GM10266 (cell line): ENCODE results near the gene WFDC1.

Source experiments
- DNase-seq: peaks from one replicate; pipeline ENCODE4 v3.0.0; 2012; ENCODE audit errors: extremely low spot score
- TF ChIP-seq, protein P1 (sequence below): IDR thresholded peaks from 2 replicates; pipeline ENCODE4 v1.5.1; 2012; ENCODE audit warnings: mild to moderate bottlenecking, low read depth; ENCODE audit not compliant: control insufficient read depth, insufficient read depth; ENCODE audit errors: missing control alignments

WFDC1 gene

DNA sequence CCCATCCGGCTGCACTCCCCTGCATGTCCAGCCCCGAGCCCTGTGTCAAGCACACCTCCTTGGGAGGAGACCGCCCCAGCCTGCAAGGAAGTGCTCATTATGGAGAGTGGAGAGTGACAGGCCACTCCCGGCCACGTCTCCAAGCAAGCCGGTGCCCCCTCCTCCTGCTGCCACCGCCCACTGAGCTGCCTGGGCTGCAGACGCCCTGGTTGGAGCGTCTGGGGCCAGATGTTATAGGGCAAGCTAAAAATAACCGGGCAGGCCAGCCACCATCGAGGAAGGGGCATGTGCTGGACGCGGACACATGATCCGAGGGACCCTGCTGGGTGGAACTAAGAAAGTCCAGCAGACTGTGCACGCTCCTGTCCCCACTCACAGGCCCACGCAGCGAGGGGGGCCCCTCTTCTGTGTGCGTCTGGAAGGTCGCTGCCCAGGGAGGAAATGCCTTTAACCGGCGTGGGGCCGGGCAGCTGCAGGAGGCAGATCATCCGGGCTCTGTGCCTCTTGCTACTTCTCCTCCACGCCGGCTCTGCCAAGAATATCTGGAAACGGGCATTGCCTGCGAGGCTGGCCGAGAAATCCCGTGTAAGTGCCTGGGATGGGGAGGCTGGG is at the start of gene WFDC1:
Gene WFDC1, plus strand, starts transcription at position 348 of the 612 bp plus-strand sequence. Its CDS starts 94 bp downstream, at position 442.
- no peak for DNase-seq
- TF ChIP-seq, protein P1, sequence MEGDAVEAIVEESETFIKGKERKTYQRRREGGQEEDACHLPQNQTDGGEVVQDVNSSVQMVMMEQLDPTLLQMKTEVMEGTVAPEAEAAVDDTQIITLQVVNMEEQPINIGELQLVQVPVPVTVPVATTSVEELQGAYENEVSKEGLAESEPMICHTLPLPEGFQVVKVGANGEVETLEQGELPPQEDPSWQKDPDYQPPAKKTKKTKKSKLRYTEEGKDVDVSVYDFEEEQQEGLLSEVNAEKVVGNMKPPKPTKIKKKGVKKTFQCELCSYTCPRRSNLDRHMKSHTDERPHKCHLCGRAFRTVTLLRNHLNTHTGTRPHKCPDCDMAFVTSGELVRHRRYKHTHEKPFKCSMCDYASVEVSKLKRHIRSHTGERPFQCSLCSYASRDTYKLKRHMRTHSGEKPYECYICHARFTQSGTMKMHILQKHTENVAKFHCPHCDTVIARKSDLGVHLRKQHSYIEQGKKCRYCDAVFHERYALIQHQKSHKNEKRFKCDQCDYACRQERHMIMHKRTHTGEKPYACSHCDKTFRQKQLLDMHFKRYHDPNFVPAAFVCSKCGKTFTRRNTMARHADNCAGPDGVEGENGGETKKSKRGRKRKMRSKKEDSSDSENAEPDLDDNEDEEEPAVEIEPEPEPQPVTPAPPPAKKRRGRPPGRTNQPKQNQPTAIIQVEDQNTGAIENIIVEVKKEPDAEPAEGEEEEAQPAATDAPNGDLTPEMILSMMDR, result no peak

GRCh38 chr16:84245956-84246678 is 48.6 kb upstream of the WFDC1 start:
- TF ChIP-seq, protein P1, result no peak
- DNase-seq, result no peak

DNA sequence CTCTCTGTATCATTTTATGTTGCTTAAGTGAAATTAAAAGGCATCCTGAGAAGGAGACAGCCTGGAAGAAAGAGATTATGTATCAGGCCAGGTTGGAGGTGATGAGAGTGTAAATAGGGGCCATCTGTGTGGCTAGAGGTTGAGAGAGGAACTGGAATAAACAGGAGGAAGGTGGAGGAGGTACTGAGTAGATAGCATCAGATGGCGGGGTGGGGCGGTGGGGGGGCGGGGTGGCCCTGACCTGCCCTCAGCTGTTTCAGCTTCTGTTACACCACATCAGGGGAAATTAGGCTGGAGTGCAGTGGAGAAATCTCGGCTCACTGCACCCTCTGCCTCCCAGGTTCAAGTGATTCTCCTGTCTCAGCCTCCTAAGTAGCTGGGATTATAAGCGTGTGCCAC is 48.0 kb upstream of the WFDC1 start:
- TF ChIP-seq, protein P1, result no peak
- DNase-seq, result no peak

DNA sequence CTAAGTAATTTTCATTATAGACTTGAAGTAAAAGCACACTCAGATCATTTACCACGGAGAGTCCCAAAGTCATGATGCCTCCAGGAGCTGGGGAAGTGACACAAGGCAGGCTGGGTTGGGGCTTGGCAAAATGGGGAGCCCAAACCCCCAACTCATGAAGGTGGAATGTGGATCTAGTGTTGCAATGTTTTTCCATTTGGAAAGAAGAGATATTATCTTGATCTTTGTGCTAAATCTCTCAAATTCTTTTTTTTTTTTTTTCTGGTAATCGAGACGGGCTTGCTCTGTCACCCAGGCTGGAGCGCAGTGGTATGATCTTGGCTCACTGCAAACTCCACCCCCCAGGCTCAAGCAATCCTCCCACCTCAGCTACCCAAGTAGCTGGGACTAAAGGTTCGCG is 47.3 kb upstream of the WFDC1 start:
- no peak for DNase-seq
- TF ChIP-seq, protein P1, result no peak

GRCh38 chr16:84247844-84248243 is 46.8 kb upstream of the WFDC1 start:
- TF ChIP-seq, protein P1, result no peak
- DNase-seq, result no peak

DNA sequence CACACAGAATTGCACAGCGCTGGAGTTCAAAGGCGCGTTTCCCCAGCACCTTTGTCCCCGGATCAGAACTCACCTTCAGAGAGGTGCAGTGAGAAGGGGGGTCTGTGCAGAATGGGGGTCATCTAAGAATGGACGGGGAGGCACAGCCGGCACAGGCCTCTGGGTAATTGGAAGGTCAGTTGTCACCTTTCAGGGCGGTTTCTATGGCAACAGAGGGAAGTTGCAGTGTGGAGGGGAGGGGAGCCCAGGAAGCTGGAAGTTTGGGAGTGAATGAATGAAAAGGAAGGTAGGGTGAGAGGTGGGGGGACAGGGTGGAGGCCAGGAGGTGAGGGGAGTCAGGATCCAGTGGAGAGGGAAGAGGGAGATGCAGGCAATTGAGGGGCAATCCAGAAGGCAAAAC is 42.5 kb upstream of the WFDC1 start:
- TF ChIP-seq, protein P1, result no peak
- no peak for DNase-seq

GRCh38 chr16:84253173-84253572 is 41.5 kb upstream of the WFDC1 start:
- TF ChIP-seq, protein P1, result no peak
- DNase-seq, result no peak
